AG04449 (cell line): ENCODE data around the gene IMPA2.

Experiments used
- CTCF ChIA-PET: fragments of 350-600 bp; formaldehyde crosslinking; extraction: SDS; loops from one replicate; lab custom pipeline; 2021; ENCODE audit warnings: antibody characterized with exemption; lab: Yijun Ruan, JAX
- POLR2A ChIA-PET: fragments of 400-600, 350-600 bp; formaldehyde crosslinking; extraction: SDS; loops from one replicate; lab custom pipeline; 2020; ENCODE audit warnings: antibody characterized with exemption, inconsistent platforms; lab: Yijun Ruan, JAX
- DNase-seq: peaks from one replicate; pipeline ENCODE4 v3.0.0-alpha.2; 2010; ENCODE audit warnings: low read depth, low spot score
- H3K4me3 ChIP-seq: 2 replicates; pipeline ENCODE4 v1.5.1; 2011; ENCODE audit warnings: low read depth, mild to moderate bottlenecking, control low read depth, low read length
- TF ChIP-seq, protein P1 (sequence below): IDR thresholded peaks from one replicate; pipeline ENCODE4 v1.5.1; 2011; ENCODE audit warnings: mild to moderate bottlenecking, moderate library complexity, low read length, control low read depth, inconsistent platforms; ENCODE audit not compliant: insufficient read depth; ENCODE audit errors: missing control alignments

The IMPA2 gene

DNA sequence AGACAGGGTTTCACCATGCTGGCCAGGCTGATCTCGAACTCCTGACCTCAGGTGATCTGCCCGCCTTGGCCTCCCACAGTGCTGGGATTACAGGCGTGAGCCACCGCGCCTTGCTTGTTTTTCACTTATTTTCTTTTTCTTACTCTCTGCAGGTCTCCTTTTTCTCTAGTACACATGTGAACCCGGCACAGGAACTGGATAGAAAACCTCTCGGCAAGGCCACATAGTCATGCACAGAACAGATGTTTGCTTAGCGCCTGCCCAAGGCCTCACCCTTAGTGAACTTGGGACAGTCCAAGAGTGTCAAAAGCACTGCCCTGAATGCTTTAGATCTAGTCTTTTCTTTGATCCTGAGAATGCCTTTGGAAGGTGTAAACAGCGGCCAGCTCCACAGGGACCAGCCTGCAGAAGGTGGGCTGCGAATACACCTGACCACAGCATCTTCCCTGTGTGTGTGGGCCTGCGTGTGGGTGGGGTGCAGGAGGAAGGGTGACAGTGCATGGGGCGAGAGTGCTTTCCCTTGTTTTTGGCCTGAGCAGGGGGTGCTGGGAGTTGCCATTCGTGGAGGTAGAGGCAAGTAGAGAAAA is 27.0 kb downstream of the IMPA2 start:
- DNase-seq, result no peak
- no peak overlapping the region for H3K4me3 ChIP-seq
- TF ChIP-seq, protein P1, sequence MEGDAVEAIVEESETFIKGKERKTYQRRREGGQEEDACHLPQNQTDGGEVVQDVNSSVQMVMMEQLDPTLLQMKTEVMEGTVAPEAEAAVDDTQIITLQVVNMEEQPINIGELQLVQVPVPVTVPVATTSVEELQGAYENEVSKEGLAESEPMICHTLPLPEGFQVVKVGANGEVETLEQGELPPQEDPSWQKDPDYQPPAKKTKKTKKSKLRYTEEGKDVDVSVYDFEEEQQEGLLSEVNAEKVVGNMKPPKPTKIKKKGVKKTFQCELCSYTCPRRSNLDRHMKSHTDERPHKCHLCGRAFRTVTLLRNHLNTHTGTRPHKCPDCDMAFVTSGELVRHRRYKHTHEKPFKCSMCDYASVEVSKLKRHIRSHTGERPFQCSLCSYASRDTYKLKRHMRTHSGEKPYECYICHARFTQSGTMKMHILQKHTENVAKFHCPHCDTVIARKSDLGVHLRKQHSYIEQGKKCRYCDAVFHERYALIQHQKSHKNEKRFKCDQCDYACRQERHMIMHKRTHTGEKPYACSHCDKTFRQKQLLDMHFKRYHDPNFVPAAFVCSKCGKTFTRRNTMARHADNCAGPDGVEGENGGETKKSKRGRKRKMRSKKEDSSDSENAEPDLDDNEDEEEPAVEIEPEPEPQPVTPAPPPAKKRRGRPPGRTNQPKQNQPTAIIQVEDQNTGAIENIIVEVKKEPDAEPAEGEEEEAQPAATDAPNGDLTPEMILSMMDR, result no peak
- ChIA-PET POLR2A (no interaction called here), CTCF (interaction anchor here (1.0 to 1.8 kb wide), 2 partner anchors 9 to 12 kb away, joined by 4 to 10 read pairs; no protein-coding TSS in a partner anchor)

DNA sequence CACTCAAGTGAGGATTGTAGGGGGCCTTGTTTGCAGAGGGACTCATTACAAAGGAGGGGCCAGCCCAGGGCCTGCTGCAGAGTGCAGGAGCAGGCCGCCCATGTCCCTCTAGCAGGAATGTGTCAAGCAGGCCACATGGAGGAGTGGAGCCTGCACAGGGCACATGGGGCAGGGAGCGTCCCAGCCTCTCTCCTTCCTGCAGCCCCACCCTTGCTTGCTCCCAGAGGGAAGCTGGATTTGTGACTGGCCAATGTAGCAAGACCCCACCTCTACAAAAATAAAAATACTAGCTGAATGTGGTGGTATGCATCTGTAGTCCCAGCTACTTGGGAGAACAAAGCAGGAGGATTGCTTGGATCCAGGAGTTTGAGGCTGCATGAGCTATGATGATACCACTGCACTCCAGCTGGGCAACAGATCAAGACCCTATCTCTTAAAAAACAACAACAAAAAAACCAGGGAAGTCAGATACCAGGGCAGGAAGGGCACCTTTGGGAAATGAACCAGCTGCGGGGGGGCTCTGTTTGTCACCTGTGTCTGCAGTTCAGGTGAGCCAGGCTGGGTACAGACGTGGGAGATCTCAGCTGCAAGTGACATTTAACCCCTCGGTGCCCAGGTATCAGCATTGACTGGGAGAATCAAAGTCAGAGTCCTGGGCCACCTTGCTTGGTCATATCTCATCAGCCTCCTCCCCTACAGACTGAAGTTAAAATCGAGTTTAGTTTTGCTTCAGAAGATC is 27.7 kb downstream of the IMPA2 start:
- TF ChIP-seq, protein P1, result no peak
- no peak overlapping the region for H3K4me3 ChIP-seq
- POLR2A ChIA-PET, result no interaction called here
- DNase-seq, result no peak
- CTCF ChIA-PET, result interaction anchor here (1.0 to 1.8 kb wide), 3 partner anchors 10 to 72 kb away, joined by 4 to 10 read pairs (median 4); no protein-coding TSS in a partner anchor

DNA sequence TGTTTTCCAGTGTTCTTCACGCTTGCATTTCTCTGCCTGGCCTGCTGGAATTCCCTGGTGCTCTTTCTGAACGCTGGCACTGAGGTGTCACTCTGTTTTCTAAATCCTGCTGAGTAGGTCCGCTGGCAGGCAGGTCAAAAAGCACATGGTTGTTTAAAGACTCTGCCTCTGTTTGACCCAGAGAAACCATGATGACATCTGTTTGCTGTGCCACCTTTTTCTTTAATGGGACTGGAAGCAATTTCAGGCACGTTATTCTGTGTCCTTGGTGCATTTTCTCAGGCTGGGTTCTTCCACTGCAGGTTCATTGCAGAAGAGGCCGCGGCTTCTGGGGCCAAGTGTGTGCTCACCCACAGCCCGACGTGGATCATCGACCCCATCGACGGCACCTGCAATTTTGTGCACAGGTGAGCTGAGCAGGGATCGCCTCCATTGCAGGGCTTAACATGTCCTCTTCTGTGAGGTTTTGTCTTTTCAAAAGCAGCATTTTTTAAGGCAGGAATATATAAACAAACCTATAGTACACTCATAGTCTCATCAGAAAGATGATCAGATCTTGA is 28.4 kb downstream of the IMPA2 start:
- ChIA-PET POLR2A (no interaction called here), CTCF (interaction anchor here (1.0 to 2.1 kb wide), 4 partner anchors 10 to 73 kb away, joined by 4 to 10 read pairs (median 6); no protein-coding TSS in a partner anchor)
- TF ChIP-seq, protein P1, result no peak

DNA sequence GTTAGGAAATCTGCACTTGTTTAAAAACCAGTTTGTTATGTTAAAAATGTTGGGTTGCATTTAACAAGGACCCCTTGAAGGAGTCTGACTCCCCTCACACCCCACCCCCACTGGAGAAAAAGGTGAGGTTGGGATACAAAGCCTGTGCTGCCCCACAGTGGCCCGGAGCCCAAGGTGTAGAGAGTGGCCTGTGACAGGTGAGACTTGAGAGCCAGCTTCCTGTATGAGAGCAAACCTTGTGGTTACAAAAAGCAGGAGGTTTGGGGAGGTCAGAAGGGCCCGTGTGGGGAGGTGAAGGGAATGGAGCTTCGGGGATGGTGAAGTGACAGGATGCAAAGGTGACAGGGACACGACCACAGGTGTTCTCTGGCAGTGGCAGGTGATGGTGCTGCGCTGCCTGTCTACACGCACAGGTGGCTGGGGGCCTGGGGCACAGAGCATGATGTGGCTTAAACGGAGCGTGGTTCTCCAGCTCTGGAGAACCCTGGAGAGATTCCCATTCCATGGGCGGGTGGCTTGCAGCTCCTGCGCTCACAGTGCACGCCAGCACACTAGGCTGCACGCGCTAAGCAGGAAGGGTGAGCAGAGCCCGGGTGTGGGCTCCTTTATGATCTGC is 29.0 kb downstream of the IMPA2 start:
- TF ChIP-seq, protein P1, result no peak
- ChIA-PET POLR2A (no interaction called here), CTCF (interaction anchor here (2.1 kb wide), 1 partner anchor 15 kb away, joined by 8 read pairs; no protein-coding TSS in a partner anchor)
- DNase-seq, result no peak
- no peak overlapping the region for H3K4me3 ChIP-seq

More for the DNA sequence above, 28.4 kb downstream of the IMPA2 start:
- no peak overlapping the region for H3K4me3 ChIP-seq
- no peak for DNase-seq

DNA sequence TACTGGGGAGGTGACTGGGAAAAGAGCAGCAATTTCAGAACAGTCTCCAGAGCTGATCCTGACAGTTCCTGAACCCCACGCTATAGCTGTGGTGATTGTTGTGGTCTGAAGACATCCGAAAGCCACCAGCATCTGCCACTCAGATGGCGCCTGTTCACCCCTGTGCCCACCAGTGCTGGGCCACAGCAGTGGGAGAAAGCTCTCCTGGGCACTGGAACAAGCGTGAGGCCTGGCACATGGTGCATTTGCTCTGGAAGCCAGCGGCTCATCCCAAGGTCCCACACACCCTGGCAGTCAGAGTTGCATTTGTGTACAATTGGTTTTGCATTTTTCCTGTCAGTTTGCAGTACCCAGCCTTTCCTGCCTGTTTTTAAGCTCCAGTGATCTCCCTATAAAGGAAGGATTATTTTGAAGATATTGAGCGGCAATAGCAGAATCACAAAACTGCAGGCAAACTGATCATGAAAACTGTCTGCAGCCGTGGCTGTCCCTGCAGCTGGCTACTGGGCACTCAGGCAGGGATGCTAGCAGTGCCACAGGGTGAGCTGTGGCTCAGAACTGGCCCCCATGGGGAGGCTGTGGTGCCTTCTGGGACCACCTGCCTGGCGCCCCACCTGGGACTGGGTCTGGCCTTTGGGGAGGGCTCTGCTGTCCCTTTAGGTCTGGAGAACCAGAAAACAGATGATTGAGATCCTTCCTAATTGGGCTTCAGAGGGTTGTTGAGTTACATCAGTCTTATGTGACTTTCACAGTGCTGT is 30.1 kb downstream of the IMPA2 start:
- CTCF ChIA-PET, result interaction anchor here (2.1 to 2.3 kb wide), 2 partner anchors 16 to 74 kb away, joined by 8 to 9 read pairs; no protein-coding TSS in a partner anchor
- POLR2A ChIA-PET, result interaction anchor here (0.6 kb wide), 1 partner anchor 155 kb away, joined by 3 read pairs; no protein-coding TSS in a partner anchor
- H3K4me3 ChIP-seq, result no peak overlapping the region
- TF ChIP-seq, protein P1, result no peak
- DNase-seq, result no peak
